NB4 (cell line): ENCODE results near the gene UBE2L3.
"Not testable (repeated sequence)": the region's sequence is repeated elsewhere in the genome, so short reads cannot be mapped to it uniquely, and the experiment has no call there.

Experiments used
- MYC ChIP-seq: IDR thresholded peaks from 2 replicates; pipeline ENCODE4 v1.6.1; 2011; ENCODE audit warnings: low read depth, low read length
- POLR2A ChIP-seq: IDR thresholded peaks from 2 replicates; pipeline ENCODE4 v1.6.1; 2011; ENCODE audit warnings: mild to moderate bottlenecking; ENCODE audit not compliant: insufficient read length; ENCODE audit errors: extremely low read depth
- TF ChIP-seq, protein P1 (sequence below): IDR thresholded peaks from one replicate; pipeline ENCODE4 v1.5.1; 2012; ENCODE audit warnings: low read depth, low read length

GRCh38 chr22:21550678-21551047 lies 16.9 kb upstream of the UBE2L3 start:
- TF ChIP-seq, protein P1, sequence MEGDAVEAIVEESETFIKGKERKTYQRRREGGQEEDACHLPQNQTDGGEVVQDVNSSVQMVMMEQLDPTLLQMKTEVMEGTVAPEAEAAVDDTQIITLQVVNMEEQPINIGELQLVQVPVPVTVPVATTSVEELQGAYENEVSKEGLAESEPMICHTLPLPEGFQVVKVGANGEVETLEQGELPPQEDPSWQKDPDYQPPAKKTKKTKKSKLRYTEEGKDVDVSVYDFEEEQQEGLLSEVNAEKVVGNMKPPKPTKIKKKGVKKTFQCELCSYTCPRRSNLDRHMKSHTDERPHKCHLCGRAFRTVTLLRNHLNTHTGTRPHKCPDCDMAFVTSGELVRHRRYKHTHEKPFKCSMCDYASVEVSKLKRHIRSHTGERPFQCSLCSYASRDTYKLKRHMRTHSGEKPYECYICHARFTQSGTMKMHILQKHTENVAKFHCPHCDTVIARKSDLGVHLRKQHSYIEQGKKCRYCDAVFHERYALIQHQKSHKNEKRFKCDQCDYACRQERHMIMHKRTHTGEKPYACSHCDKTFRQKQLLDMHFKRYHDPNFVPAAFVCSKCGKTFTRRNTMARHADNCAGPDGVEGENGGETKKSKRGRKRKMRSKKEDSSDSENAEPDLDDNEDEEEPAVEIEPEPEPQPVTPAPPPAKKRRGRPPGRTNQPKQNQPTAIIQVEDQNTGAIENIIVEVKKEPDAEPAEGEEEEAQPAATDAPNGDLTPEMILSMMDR: not testable (repeated sequence)
- TF ChIP-seq POLR2A, MYC: not testable (repeated sequence)
